ENCODE data around the gene SLC13A3. TPM values are rescaled to one million over a fixed set of nuclear protein-coding genes. Genes with fewer than 3 reads are reported as not detected.

SLC13A3 gene
- total RNA-seq, 2 donors from 2014 or later: 0.21 TPM; not detected in 1

Other genes starting within 250 kb of the SLC13A3 start
- 10 to 100 TPM; 63.9 to 90.5 TPM for gene ELMO2, start 244.8 kb downstream of the SLC13A3 start, total RNA-seq
- 1 to 10 TPM; 1.1 to 1.5 TPM for gene ZNF334, start 137.9 kb downstream of the SLC13A3 start, total RNA-seq
- gene OCSTAMP, start 100.8 kb downstream of the SLC13A3 start, total RNA-seq: under 1 TPM in 1 of 2 donors, not detected in 1; 0.12 TPM
- 10 to 100 TPM; 15.6 to 16.7 TPM for gene TP53RK, start 38.0 kb upstream of the SLC13A3 start, total RNA-seq
- under 1 TPM in 1 of 2 donors, not detected in 1; 0.07 TPM for gene SLC2A10, start 58.2 kb upstream of the SLC13A3 start, total RNA-seq
- under 1 TPM in 1 of 2 donors, not detected in 1; 0.12 TPM for gene EYA2, start 243.4 kb upstream of the SLC13A3 start, total RNA-seq